ENCODE results near the gene DLL4.

The DLL4 gene

DNA sequence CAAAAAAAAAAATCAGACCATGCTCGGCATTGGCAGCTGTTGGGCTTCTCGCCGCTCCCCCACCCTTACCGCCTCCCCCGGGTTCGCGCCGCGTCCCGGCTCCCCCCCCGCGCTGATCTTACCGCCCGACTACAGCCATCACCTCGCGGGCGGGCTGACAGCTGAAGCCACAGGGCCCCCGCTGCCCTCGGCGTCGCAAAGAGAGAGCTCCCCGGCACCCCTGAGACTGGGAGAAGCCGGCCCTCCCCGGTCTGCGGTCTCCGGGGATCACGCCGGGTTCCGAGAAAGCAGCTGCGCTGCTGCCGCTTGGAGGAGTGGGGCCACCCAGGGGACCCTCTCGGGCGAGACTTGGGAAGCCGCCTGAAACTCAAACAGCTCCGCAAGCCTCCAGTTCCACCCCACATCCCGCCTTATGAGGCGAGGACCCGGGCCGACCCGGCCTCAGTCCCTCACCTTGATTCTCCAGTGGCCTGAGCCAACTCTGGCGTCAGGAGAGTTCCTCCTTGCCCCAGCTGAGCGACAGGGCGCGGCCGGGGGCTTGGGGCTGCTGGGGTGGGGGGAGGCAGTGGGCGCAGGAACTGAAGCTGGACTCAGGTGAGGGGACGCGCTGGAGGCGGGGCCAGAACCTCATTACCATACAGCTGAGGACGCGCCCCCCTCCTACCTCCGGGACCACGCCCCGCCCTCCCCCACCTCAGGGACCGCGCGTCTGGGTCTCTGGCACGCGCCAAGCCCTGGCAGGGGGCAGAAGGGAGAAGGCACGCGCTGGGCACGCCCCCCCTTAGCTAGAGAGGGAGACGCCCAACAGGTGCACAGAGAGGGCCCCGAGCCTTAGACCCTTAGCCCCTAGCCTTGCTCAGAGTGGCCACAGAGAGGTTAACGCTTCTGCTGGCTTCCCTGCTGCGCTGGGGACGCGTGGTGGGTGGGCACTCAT, 1.0 kb upstream of the DLL4 start:
- DNase-seq: no peak

DNA sequence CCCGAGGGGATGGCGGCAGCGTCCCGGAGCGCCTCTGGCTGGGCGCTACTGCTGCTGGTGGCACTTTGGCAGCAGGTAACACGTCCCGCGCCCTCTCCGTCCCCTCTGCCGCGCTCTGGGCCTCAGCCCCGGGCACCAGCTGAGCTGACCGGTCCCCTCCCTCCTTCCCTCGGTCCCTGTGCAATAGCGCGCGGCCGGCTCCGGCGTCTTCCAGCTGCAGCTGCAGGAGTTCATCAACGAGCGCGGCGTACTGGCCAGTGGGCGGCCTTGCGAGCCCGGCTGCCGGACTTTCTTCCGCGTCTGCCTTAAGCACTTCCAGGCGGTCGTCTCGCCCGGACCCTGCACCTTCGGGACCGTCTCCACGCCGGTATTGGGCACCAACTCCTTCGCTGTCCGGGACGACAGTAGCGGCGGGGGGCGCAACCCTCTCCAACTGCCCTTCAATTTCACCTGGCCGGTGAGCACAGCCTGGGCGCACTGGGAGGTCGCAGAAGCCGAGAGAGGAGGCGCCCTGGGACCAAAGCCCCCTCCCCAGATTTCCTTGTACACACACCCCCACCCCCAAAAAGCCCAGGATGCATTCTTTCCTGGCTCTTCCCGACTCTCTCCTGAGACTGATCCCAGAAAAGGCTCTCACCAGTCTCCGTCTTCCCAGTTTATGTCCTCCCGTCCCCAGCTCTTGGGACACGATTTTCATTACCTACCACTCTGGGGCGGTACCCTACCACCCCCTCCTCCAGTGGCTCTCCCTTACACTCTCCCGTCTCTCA, 705 bp downstream of the DLL4 start:
- DNase-seq: no peak

DNA sequence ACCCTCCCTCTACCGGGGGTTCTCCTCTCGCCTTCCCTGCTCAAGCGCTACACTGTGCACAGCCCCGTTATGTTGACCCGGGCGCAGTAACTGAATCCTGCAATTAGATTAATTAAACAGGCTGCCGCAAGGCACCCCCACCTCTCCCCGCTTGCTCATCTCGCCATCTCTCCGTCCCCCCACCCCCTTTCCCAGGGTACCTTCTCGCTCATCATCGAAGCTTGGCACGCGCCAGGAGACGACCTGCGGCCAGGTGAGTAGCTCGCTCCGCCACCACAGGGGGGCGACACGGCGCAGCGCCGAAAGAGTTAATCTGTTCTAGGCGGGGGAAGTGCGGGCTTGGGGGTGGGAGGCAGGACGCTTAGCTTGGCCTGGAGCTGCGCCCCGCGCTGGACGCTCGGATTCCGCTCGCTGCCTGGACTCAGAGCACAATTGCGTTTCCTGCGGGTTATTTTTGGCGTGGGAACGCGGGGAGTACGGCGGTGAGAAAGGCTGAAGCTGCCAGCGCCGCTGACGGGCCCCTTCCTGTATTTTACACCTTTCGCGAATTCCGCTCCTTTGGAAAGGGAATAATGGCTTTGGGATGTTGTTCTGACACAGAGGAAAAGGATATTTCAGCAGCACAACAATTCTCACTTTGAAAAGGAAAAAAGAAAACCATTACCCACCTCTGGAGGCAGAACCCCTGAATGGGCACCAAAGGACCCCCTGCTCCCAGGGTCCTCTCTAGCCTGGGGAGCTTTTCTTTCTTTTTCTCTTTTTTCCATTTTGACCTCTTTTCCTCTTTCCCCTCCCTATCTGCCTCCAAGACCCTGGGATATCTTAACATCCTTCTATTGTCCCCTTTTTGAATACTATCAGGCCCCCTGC, 1.5 kb downstream of the DLL4 start:
- no peak for DNase-seq

DNA sequence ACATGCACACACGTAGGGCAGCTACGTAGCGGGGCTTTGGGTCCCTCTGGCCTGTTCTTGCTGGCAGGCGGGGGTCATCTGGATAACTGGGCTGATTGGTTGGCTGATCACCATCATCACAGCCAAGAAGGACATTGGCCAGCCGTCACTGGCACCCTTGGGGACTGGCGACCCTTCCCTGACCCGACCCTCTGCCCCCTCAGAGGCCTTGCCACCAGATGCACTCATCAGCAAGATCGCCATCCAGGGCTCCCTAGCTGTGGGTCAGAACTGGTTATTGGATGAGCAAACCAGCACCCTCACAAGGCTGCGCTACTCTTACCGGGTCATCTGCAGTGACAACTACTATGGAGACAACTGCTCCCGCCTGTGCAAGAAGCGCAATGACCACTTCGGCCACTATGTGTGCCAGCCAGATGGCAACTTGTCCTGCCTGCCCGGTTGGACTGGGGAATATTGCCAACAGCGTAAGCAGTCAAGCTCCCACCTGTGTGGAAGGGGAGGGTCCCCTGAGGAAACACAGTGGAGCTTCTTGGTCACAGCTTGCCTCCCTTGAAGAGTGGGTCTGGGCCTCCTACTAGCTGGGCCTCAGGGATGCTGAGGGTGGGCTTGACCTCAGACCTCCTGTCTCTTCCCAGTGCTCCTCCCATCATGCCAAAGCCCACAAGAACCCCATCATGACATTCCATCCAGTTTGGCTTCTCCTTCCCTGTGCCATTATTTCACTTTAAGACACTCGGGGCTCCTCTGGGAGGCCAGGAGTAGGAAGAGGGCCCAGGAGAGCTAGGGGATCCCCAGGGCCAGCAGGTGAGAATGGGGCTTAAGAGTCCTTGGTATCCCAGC, 2.4 kb downstream of the DLL4 start:
- no peak for DNase-seq

DNA sequence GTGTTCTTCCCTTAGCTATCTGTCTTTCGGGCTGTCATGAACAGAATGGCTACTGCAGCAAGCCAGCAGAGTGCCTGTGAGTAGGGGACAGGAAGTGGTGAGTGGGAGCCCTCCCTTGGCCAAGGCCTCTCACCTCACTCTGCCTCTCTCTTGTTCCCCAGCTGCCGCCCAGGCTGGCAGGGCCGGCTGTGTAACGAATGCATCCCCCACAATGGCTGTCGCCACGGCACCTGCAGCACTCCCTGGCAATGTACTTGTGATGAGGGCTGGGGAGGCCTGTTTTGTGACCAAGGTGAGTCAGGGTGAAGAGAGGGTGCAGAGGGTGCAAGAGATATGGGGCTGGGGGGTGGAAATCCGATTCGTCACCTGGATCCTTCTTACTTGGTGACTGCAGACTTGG, 3.0 kb downstream of the DLL4 start:
- no peak for DNase-seq

DNA sequence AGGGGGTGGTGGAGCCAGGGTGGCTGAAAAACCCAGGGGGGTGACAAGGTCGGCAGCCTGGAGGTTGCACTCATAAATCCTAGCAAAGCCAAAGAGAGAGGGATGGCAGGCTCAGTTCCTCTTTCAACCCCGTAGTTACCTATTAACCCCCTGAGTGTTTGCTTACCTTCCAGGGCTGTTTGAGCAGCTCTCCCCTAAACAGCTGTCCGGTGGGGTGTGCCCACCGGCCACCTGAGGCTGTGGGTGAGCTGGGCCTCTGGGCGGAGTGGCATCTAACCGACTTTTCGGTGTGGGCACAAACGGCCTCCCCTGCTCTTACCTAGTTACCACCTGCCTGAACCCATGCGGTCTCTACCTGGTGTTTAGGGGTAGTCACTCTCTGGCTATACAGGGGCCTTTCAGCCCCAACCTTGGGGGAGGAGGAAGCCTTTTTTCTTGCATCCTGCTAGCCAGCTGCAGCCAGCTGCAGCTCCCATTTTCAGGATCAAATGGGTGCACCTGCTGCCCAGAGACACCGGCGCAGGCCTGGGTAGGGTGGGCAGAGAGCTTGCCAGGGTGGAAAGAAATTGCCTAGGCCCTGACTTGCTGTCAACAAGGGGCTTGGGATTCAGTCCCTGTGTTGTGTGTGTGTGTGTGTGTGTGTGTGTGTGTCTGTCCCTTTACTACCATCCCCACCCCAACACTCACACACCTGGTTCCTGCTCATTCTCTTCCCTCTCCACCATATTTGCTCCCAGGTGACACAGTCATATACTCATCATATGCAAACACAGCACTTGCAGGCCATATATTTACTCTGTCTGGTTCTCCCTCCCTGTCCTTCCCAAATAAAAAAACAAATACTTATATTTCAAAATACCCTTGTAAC, 3.7 kb downstream of the DLL4 start:
- DNase-seq: no peak

DNA sequence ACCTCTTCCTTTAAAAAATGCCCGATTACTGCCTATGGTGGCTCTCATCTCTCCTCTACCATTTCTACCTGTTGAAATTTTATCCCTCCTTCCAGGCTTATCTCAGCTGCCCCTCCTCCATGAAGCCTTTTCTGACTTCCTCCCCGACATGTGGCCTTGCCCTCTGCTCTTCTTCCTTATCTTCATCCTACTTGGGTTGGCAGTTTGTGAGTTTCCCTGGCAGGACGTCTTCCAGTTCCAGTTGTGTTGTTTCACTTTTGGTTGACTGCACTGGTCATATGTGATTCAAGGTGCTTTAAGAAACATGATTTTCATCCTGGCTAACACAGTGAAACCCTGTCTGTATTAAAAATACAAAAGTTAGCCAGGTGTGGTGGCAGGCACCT, 4.4 kb downstream of the DLL4 start:
- no peak for DNase-seq

DNA sequence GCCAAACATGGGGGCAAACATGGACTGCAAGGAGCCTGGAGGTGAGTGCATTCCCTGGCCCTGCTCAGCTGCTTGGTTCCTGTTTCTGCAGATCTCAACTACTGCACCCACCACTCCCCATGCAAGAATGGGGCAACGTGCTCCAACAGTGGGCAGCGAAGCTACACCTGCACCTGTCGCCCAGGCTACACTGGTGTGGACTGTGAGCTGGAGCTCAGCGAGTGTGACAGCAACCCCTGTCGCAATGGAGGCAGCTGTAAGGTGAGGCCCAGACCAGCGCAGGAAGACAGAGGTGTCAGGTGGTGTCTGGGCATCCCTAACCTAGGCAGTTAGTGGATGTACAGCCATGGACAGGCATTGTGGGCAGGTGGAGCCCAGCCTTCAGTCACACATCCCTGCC, 5.3 kb downstream of the DLL4 start:
- DNase-seq: no peak

DNA sequence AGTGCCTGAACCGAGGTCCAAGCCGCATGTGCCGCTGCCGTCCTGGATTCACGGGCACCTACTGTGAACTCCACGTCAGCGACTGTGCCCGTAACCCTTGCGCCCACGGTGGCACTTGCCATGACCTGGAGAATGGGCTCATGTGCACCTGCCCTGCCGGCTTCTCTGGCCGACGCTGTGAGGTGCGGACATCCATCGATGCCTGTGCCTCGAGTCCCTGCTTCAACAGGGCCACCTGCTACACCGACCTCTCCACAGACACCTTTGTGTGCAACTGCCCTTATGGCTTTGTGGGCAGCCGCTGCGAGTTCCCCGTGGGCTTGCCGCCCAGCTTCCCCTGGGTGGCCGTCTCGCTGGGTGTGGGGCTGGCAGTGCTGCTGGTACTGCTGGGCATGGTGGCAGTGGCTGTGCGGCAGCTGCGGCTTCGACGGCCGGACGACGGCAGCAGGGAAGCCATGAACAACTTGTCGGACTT, 7.1 kb downstream of the DLL4 start:
- no peak for DNase-seq

DNA sequence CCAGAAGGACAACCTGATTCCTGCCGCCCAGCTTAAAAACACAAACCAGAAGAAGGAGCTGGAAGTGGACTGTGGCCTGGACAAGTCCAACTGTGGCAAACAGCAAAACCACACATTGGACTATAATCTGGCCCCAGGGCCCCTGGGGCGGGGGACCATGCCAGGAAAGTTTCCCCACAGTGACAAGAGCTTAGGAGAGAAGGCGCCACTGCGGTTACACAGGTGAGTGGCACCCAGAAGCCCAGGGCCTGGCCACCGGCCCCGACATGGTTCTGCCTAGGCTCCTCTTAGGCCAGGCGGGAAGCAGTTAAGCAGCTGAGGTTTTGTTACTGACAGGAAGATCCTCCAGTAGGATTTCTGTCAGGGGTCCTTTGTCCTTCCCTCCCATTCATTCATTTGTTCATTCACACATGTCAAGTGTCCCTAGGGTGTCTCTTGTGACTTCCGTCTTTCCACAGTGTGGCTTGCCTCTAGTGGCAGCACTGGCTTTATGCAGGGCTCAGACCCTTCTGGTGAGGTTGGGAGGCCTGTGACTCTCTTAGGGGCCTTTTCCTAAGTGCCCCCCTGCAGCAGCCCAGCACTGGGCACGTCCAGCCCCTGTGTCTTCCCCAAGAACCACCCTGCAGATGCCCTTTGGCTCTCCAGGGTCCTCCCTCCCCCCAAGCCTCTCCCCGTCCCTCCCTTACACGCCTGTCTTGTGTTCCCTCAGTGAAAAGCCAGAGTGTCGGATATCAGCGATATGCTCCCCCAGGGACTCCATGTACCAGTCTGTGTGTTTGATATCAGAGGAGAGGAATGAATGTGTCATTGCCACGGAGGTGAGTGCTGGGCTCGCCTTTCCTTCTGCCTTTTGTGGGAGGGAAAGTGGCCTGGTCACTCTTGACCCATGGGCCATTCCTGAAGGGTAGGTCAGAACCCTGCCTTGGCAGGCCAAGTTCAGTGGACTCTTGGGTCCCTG, 7.8 kb downstream of the DLL4 start:
- no peak for DNase-seq

DNA sequence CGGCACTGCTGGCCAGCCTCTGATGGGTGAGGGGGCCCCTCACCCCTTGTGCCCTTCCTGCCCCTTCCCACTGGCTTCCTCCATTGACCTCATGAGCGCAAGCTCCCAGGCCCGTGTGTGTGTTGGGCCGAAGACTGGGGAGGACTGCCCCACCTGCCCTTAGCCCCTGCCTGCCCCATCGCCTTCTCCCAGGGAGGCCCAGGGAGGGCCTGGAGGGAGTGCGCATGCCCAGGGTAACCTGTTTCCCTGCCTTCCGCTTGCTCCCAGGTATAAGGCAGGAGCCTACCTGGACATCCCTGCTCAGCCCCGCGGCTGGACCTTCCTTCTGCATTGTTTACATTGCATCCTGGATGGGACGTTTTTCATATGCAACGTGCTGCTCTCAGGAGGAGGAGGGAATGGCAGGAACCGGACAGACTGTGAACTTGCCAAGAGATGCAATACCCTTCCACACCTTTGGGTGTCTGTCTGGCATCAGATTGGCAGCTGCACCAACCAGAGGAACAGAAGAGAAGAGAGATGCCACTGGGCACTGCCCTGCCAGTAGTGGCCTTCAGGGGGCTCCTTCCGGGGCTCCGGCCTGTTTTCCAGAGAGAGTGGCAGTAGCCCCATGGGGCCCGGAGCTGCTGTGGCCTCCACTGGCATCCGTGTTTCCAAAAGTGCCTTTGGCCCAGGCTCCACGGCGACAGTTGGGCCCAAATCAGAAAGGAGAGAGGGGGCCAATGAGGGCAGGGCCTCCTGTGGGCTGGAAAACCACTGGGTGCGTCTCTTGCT, 8.8 kb downstream of the DLL4 start:
- no peak for DNase-seq

DNA sequence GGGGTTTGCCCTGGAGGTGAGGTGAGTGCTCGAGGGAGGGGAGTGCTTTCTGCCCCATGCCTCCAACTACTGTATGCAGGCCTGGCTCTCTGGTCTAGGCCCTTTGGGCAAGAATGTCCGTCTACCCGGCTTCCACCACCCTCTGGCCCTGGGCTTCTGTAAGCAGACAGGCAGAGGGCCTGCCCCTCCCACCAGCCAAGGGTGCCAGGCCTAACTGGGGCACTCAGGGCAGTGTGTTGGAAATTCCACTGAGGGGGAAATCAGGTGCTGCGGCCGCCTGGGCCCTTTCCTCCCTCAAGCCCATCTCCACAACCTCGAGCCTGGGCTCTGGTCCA, 9.4 kb downstream of the DLL4 start:
- no peak for DNase-seq

DNA sequence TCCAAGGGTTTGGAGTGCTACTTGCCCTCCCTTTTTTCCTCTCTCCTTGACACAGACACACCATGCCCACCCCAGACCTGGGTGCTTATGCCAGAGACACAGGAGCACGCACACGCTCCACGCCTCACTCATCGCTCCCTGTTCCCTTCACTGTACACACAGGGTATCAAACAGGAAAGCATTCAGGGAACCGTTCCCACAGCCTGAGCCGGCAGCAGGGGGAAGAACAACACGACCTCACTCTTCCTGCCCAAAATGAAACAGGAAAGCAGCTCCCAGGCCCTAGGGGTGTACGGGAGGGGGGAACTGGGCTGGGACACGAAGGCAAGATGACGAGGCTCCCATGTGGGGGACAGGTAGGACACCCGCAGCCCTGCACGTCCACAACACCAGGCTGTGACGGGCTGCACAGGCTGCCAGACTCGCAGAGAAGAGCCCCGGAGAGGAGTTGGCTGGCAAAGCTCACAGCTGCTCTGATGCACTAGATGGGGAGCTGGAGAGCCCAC, 11.2 kb downstream of the DLL4 start:
- no peak for DNase-seq

DNA sequence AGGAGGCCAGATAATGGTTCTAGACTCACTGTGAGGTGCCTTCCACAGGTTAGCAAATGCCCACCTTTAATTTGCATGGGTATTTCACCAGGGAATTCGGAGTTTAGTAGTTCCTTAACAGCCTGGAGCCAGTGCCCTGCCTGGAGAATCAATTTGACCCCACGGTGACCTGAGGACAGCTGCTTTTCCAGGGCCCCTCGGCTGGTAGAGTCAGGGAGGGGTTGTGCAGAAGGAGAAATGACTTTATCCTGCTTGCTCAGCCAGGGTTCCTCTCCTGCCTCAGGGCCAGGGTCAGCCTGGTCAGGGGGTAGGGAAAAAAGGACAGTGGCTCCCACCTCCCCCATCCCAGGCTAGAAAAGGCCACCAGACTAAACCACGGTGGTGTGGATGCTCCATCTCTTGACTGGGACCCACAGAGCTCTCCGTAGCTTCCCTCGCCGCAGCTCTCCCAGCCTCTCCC, 12.0 kb downstream of the DLL4 start:
- DNase-seq: no peak

DNA sequence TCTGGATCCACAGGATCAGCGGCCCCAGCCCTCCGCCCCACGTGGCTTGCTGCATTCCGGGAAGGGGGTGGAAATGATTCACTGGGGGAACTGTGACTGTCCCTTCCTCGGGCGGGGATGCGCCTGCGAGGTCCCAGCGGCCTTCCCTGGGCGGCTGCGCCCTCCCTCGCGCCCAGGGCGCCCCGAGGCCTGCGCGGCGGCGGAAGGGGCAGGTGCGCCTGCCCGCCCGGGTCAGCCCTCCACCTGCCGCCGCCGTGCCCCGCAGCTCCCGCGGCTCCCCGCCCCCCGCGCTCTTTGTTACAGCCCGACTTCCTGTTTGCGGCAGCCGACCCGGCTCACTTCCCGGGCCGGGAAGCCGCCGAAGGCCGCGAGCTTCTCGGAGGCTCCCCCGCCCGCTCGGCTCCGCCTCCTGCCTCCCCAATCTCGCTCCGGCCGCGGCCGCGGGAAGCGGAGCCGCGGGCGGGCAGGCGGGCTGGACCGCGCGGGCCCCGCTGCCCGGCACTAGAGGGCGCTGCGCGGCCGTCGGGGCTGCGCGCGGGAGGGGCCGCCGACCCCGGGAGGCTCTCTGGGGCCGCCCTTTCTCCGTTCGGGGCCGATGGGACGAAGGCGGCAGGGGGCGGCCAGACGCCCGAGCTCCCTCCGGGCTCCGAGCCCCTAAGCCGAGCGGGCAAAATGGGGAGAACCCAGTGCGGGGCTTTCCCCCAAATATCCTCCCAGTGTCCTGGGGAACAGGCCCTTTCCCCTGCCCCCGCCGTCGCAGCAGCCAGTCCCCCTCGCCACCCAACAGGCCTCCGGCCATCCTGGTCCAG, 12.6 kb downstream of the DLL4 start:
- peak; percentile 53 for DNase-seq

DNA sequence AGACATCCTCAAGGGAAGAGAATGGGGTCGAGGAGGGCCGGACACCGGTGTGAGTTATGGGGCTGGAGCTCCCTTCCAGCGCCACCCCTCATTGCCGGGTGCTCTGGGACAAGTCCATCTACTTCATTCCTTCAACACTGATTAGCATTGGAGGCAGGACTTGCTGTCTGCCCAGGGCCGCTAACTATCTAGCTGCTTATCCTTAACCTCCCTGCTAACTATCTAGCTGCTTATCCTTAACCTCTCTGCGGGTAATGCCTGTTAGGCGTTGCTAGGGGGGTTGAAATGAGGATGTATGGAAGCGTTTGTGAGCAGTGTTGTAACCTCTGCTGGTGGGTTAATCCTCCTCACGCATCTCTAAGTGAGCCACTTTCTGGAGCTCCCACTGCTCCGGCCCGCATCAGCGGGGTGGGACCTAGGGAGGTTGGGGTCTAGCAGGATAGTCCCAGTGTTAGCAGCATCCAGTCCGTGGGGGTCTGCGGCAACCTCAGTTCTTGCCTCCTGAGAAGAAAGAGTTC, 13.3 kb downstream of the DLL4 start:
- DNase-seq: no peak

DNA sequence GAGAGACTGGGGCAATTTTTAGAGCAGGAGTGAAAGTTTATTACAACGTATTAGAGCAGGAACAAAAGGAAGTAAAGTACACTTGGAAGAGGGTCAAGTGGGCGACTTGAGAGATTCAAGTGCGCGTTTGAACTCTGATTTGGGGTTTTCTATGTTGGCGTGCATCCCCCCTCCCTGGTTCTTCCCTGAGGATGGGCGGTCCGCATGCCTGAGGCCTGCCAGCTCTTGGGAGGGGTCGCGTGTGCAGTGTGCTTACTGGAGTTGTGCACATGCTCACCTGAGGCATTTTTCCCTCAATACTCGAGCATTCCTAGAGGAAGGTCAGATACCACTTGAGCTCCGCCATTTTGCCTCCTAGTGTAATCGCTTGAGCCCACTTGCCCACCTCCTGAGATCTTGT, 13.7 kb downstream of the DLL4 start:
- no peak for DNase-seq
